SK-N-MC (cell line): Measurements from ENCODE around the gene FSIP1.

Source experiments
- EZH2 ChIP-seq: fragments of 200-600 bp; sonication (generic); IDR thresholded peaks from one replicate; pipeline ENCODE4 v1.6.1; 2017; ENCODE audit warnings: antibody characterized with exemption
- FOXP2 ChIP-seq: optimal IDR thresholded peaks from 2 replicates; pipeline ENCODE3; 2011; ENCODE audit warnings: mild to moderate bottlenecking, moderate library complexity; ENCODE audit not compliant: insufficient read depth; ENCODE audit errors: extremely low read length, control extremely low read depth
- POLR2AphosphoS5 ChIP-seq: IDR thresholded peaks from 2 replicates; pipeline ENCODE4 v1.6.1; 2012; ENCODE audit warnings: mild to moderate bottlenecking, low read depth, low read length, borderline replicate concordance

DNA sequence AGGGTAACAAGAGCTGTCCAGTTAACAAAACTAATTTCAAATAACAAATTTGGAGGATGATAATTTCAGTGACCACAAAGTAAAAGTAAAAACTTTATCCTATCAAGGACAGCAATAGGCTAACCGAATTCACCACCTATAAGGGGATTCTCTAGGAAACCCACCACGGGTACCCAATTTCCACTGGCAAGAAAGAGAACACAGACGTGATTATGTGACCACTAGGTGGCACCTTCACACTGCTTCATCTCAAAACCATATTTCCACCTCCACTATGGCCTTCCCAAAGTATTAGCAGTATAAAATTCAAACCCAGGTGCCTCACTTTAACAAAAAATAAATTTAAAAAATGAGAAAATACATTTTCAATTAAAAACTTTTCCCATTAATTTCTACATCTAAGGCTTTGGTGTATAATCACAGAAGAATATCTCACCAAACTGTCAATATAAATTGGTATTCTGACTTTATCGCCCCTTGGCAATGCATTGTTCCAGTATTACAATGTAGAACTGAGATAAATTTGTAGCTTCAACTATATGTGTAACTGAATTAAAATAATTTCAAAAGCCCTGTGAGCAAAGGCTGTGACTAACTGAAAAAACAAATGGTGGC is 96.5 kb downstream of the FSIP1 start:
- TF ChIP-seq EZH2 (no peak), POLR2AphosphoS5 (no peak), FOXP2 (no peak)
